Gastrocnemius medialis (tissue), 4 donors: ENCODE data around the gene CPZ.

ENCODE experiments used
- CTCF ChIP-seq, 5 experiments: fragments of 450-650 bp in 3 of 5; fragments of 200-600 bp in 2 of 5; sonication (generic) in 2 of 5; IDR thresholded peaks in 4 of 5; conservative IDR thresholded peaks in 1 of 5; 1 replicate in 4 of 5; 2 replicates in 1 of 5; pipeline ENCODE4 v1.5.1; 2016 to 2019; ENCODE audit warnings: antibody characterized with exemption in 5 of 5, mild to moderate bottlenecking in 3 of 5, moderate library complexity in 3 of 5
- POLR2A ChIP-seq, 2 donors: fragments of 450-650 bp; IDR thresholded peaks; one replicate each; pipeline ENCODE4 v1.6.1; 2017; ENCODE audit warnings: antibody characterized with exemption in 2 of 2, mild to moderate bottlenecking in 2 of 2, moderate library complexity in 2 of 2

GRCh38 chr4:8599657-8600056 is 7.1 kb downstream of the CPZ start:
- TF ChIP-seq CTCF (IDR thresholded peaks at IDR 0.05 in 4 of 5, conservative IDR thresholded peaks at IDR 0.05 in 1 of 5) (no peak), POLR2A (IDR thresholded peaks at IDR 0.05) (no peak)
